GM12873 (cell line): Measurements from ENCODE around the gene LRRC1.

ENCODE experiments used
- TF ChIP-seq, protein P1 (sequence below): IDR thresholded peaks from 2 replicates; pipeline ENCODE4 v1.5.1; 2012; ENCODE audit warnings: low read depth, mild to moderate bottlenecking, moderate library complexity, low read length, control low read depth; ENCODE audit not compliant: insufficient read depth; ENCODE audit errors: missing control alignments

LRRC1 gene

DNA sequence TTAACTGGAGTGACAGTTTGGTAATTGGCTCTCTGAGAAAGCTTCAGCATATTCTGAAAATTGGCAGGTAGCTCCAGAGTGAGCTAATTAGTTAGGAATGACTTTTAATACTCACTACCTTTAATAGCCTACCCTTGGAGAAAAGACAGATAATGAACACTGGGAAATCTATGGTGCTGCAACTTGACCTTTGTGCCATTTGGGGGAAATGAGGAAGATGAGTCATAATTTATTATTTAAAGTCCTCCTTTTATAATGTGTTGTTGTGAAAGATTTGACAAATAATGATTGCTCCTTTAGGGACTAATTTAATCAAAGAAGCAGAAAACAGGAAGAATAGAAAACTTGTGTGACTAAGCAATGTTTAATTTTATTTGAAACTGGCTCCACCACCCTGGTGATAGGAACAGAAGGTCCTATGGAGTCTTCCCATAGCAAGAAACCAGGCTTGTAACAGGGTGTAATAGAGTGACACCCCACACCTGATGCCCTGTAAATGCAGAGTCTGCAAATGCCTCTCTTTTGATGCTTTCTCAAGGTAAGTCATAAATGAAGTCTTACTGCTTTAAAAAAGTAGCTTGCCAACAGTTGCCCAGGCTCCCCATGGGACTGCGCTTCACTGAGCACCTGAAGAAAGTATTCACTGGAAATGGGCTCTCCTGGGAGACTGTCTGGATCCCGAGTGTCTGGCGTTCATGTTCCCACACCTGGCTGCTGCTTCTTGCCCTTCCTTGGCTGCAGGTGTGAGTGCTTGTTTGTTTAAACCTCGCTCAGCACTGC, 134.4 kb downstream of the LRRC1 start:
- TF ChIP-seq, protein P1, sequence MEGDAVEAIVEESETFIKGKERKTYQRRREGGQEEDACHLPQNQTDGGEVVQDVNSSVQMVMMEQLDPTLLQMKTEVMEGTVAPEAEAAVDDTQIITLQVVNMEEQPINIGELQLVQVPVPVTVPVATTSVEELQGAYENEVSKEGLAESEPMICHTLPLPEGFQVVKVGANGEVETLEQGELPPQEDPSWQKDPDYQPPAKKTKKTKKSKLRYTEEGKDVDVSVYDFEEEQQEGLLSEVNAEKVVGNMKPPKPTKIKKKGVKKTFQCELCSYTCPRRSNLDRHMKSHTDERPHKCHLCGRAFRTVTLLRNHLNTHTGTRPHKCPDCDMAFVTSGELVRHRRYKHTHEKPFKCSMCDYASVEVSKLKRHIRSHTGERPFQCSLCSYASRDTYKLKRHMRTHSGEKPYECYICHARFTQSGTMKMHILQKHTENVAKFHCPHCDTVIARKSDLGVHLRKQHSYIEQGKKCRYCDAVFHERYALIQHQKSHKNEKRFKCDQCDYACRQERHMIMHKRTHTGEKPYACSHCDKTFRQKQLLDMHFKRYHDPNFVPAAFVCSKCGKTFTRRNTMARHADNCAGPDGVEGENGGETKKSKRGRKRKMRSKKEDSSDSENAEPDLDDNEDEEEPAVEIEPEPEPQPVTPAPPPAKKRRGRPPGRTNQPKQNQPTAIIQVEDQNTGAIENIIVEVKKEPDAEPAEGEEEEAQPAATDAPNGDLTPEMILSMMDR, result no peak

DNA sequence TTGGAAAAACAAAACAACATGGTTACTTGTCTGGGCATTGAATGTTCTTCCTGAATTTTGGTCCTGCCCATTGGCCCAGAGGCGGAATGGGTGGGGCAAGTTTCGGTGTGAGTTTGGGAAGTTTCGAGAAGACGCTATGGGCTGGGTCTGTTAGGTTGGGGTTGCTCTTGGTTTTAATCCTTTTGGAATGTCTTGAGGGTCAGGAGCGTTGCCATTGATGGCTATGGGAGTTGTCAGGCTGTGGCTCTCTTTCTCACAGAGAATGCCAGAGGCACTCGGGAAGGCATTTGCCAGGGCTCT, 135.0 kb downstream of the LRRC1 start:
- TF ChIP-seq, protein P1, result no peak

- TF ChIP-seq, protein P1, result no peak
Observed at GRCh38 chr6:53930330-53930729, 135.5 kb downstream of the LRRC1 start.

GRCh38 chr6:53931086-53931485, 136.3 kb downstream of the LRRC1 start:
- TF ChIP-seq, protein P1, result no peak

DNA sequence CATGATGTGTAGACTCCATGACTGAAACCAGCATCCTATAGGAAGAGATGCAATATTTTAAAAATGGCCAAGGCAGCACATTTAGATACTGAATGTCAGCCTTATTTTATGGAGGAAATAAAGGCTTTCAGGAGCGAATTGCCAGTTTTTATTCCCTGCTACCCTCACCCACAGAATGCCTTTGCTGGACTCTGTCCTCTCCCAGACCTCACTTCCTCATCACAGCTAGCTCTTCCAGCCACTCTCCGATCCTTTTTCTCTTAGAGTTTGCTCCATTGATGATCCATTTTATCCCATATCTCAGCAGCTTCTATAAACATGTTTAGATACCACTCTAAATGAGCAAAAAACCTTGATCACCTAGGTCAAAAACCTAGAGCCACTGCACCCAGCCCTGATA, 137.7 kb downstream of the LRRC1 start:
- TF ChIP-seq, protein P1, result no peak

GRCh38 chr6:53934023-53934422, 139.2 kb downstream of the LRRC1 start:
- TF ChIP-seq, protein P1, result no peak

GRCh38 chr6:53937461-53937860, 142.7 kb downstream of the LRRC1 start:
- TF ChIP-seq, protein P1, result no peak
